Liver (tissue), 9 donors: ENCODE data around the gene TACR2. TPM values are rescaled to one million over a fixed set of nuclear protein-coding genes. Genes with fewer than 3 reads are reported as not detected.

Source experiments
- DNase-seq: peaks from one replicate; pipeline ENCODE4 v3.0.0-alpha.2; 2017; ENCODE audit warnings: low spot score
- H3K27ac ChIP-seq, 2 donors: one replicate each; pipeline ENCODE4 v1.7.0; 2013; ENCODE audit warnings: inconsistent platforms in 2 of 2, low read length in 2 of 2, control low read depth in 1 of 2, low read depth in 1 of 2, mild to moderate bottlenecking in 1 of 2
- H3K27me3 ChIP-seq, 4 donors: one replicate each; pipeline versions ENCODE4 v1.6.1 to v1.7.0; 2013; ENCODE audit warnings: low read length in 3 of 4, inconsistent platforms in 1 of 4, mild to moderate bottlenecking in 1 of 4, moderate library complexity in 1 of 4; ENCODE audit not compliant: control insufficient read depth in 4 of 4, insufficient read depth in 4 of 4
- H3K36me3 ChIP-seq, 4 donors: one replicate each; pipeline versions ENCODE4 v1.6.1 to v1.7.0; 2013; ENCODE audit warnings: low read length in 3 of 4, mild to moderate bottlenecking in 3 of 4, low read depth in 1 of 4, moderate library complexity in 1 of 4; ENCODE audit not compliant: control insufficient read depth in 4 of 4, insufficient read depth in 3 of 4
- H3K4me1 ChIP-seq, 4 donors: one replicate each; pipeline versions ENCODE4 v1.6.1 to v1.7.0; 2013; ENCODE audit warnings: low read length in 3 of 4, mild to moderate bottlenecking in 3 of 4, moderate library complexity in 1 of 4; ENCODE audit not compliant: control insufficient read depth in 4 of 4, insufficient read depth in 4 of 4
- H3K4me3 ChIP-seq, 3 donors: one replicate each; pipeline versions ENCODE4 v1.6.1 to v1.7.0; 2013; ENCODE audit warnings: low read length in 3 of 3, control low read depth in 1 of 3, low read depth in 1 of 3, mild to moderate bottlenecking in 1 of 3
- H3K9ac ChIP-seq, 2 donors: one replicate each; pipeline ENCODE4 v1.7.0; 2013; ENCODE audit warnings: low read length in 2 of 2, mild to moderate bottlenecking in 2 of 2, moderate library complexity in 2 of 2, control low read depth in 1 of 2, low read depth in 1 of 2
- H3K9me3 ChIP-seq, 4 donors: one replicate each; pipeline versions ENCODE4 v1.6.1 to v1.7.0; 2013; ENCODE audit warnings: low read length in 3 of 4; ENCODE audit not compliant: control insufficient read depth in 4 of 4
- ATF3 ChIP-seq: IDR thresholded peaks from 2 replicates; pipeline ENCODE4 v1.6.1; 2016; ENCODE audit warnings: antibody characterized with exemption
- EGR1 ChIP-seq, 2 donors: IDR thresholded peaks; 2 replicates each; pipeline ENCODE4 v1.6.1; 2016 to 2018; ENCODE audit warnings: antibody characterized with exemption in 2 of 2, low read depth in 2 of 2
- FOXA1 ChIP-seq: IDR thresholded peaks from 2 replicates; pipeline ENCODE4 v1.6.1; 2016; ENCODE audit warnings: antibody characterized with exemption
- FOXA2 ChIP-seq: IDR thresholded peaks from 2 replicates; pipeline ENCODE4 v1.6.1; 2016; ENCODE audit warnings: antibody characterized with exemption
- GABPA ChIP-seq, 2 donors: IDR thresholded peaks in 1 of 2; conservative IDR thresholded peaks in 1 of 2; 2 replicates each; pipeline ENCODE4 v1.6.1; 2016; ENCODE audit warnings: antibody characterized with exemption in 2 of 2, mild to moderate bottlenecking in 1 of 2, moderate library complexity in 1 of 2
- HNF4A ChIP-seq, 2 donors: conservative IDR thresholded peaks; 2 replicates each; pipeline ENCODE4 v1.6.1; 2016; ENCODE audit warnings: antibody characterized with exemption in 2 of 2, mild to moderate bottlenecking in 2 of 2
- HNF4G ChIP-seq: IDR thresholded peaks from 2 replicates; pipeline ENCODE4 v1.6.1; 2016; ENCODE audit warnings: antibody characterized with exemption
- JUND ChIP-seq, 2 donors: IDR thresholded peaks; 2 replicates each; pipeline ENCODE4 v1.6.1; 2016; ENCODE audit warnings: antibody characterized with exemption in 2 of 2
- MAX ChIP-seq: IDR thresholded peaks from 2 replicates; pipeline ENCODE4 v1.6.1; 2016; ENCODE audit warnings: antibody characterized with exemption
- NR2F2 ChIP-seq: IDR thresholded peaks from 2 replicates; pipeline ENCODE4 v1.6.1; 2016; ENCODE audit warnings: antibody characterized with exemption
- RAD21 ChIP-seq, 2 donors: IDR thresholded peaks; 2 replicates each; pipeline ENCODE4 v1.6.1; 2016; ENCODE audit warnings: antibody characterized with exemption in 2 of 2, mild to moderate bottlenecking in 2 of 2
- RXRA ChIP-seq, 2 donors: IDR thresholded peaks; 2 replicates each; pipeline ENCODE4 v1.6.1; 2017 to 2018; ENCODE audit warnings: antibody characterized with exemption in 2 of 2, mild to moderate bottlenecking in 1 of 2
- SP1 ChIP-seq: IDR thresholded peaks from 2 replicates; pipeline ENCODE4 v1.6.1; 2018; ENCODE audit warnings: antibody characterized with exemption, mild to moderate bottlenecking
- TAF1 ChIP-seq: conservative IDR thresholded peaks from 2 replicates; pipeline ENCODE4 v1.6.1; 2016; ENCODE audit warnings: antibody characterized with exemption, mild to moderate bottlenecking
- YY1 ChIP-seq: IDR thresholded peaks from 2 replicates; pipeline ENCODE4 v1.6.1; 2016; ENCODE audit warnings: antibody characterized with exemption, mild to moderate bottlenecking
- WGBS: extraction: QIAGEN DNeasy Blood & Tissue Kit; methylation state at CpG from one replicate; pipeline ENCODE4 v1.1.7; 2013; 5-methylcytosine and 5-hydroxymethylcytosine counted together
- polyA plus RNA-seq, 2 donors: library from polyadenylated mRNA; stranded (reverse) in 1 of 2; unstranded in 1 of 2; fragments of 200-250 nt in 1 of 2; fragments of >200 nt in 1 of 2; fragmentation: Nextera tagmentation in 1 of 2; extraction: Ambion mirVana in 1 of 2; gene quantifications; one replicate each; pipeline versions ENCODE4 v1.2.1 to v1.2.3, GENCODE V29; 2013 to 2015
- total RNA-seq, 2 donors: library from RNA; depleted of rRNA; stranded (reverse); fragments of >200 nt; gene quantifications; one replicate each; pipeline ENCODE4 v1.2.3, GENCODE V29; 2014
- TF ChIP-seq, protein P1 (sequence below): IDR thresholded peaks from 2 replicates; pipeline ENCODE4 v1.6.1; 2016; ENCODE audit warnings: antibody characterized with exemption, mild to moderate bottlenecking
- TF ChIP-seq, protein P2 (sequence below): IDR thresholded peaks from 2 replicates; pipeline ENCODE4 v1.6.1; 2016; ENCODE audit warnings: antibody characterized with exemption
- TF ChIP-seq, protein P3 (sequence below): fragments of 150-350 bp; IDR thresholded peaks from 2 replicates; pipeline ENCODE4 v1.5.1; 2017; ENCODE audit warnings: improper control_type of control experiment, low read depth, low read length; ENCODE audit not compliant: missing input control
- donor health status: healthy.
- donor health status: healthy.
- donor health status: healthy.
- donor health status: healthy.
- donor health status: healthy.

TACR2 gene
- total and polyA plus RNA-seq, 4 donors = 0.08 to 0.18 (median 0.12) TPM; not detected in 1

DNA sequence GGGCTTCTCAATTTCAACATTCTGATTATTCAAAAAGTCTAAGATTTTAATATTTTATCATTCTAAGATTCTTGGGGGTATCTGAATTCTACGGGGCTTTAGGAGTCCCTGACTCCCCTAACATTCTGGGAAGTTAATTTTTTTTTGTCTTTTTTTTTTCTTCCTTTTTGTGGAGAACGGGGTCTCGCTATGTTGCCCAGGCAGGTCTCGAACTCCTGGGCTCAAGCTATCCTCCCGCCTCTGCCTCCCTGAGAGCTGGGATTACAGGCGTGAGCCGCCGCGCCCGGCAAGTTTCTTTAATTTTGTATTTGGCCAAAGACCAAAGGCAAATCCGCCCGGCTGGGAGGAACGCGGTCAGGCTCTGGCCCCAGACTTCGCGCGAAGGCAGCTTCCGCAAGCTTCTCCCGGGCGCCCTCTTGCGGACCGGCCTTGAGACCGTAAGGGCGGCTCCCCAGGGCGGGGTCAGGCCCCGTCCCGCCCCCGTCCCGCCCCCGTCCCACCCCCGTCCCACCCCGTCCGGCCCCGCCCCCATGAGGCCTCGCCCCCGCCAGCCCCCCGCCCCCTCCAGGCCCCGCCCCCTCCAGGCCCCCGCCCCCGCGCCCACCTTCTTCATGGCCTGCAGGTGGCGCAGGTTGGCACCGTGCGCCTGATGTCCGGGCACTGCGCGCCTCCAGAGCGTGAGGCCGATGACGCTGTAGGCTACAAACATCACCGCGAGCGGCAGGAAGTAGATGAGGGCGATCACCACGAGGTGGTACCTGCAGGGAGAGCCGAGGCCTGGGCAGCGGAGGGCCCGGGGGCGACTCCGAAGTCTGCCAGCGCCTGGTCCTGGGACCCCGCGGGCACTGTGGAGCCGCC lies 8.2 kb downstream of the TACR2 start:
- TF ChIP-seq RXRA (IDR thresholded peaks at IDR 0.05) (peak in 1 of 2 donors; percentile 16), NR2F2 (no peak), YY1 (no peak), HNF4A (conservative IDR thresholded peaks at IDR 0.05) (peak in 1 of 2 donors; percentile 33), MAX (no peak), JUND (IDR thresholded peaks at IDR 0.05) (no peak), GABPA (IDR thresholded peaks at IDR 0.05 in 1 of 2, conservative IDR thresholded peaks at IDR 0.05 in 1 of 2) (no peak), TAF1 (no peak), EGR1 (IDR thresholded peaks at IDR 0.05; ENCODE audit: low read depth in 2 of 2) (peak in 1 of 2 donors; percentile 53), FOXA1 (no peak), ATF3 (no peak), SP1 (peak; percentile 49), HNF4G (no peak), RAD21 (IDR thresholded peaks at IDR 0.05) (peak; percentile 49 to 65), FOXA2 (no peak)
- TF ChIP-seq, protein P1, sequence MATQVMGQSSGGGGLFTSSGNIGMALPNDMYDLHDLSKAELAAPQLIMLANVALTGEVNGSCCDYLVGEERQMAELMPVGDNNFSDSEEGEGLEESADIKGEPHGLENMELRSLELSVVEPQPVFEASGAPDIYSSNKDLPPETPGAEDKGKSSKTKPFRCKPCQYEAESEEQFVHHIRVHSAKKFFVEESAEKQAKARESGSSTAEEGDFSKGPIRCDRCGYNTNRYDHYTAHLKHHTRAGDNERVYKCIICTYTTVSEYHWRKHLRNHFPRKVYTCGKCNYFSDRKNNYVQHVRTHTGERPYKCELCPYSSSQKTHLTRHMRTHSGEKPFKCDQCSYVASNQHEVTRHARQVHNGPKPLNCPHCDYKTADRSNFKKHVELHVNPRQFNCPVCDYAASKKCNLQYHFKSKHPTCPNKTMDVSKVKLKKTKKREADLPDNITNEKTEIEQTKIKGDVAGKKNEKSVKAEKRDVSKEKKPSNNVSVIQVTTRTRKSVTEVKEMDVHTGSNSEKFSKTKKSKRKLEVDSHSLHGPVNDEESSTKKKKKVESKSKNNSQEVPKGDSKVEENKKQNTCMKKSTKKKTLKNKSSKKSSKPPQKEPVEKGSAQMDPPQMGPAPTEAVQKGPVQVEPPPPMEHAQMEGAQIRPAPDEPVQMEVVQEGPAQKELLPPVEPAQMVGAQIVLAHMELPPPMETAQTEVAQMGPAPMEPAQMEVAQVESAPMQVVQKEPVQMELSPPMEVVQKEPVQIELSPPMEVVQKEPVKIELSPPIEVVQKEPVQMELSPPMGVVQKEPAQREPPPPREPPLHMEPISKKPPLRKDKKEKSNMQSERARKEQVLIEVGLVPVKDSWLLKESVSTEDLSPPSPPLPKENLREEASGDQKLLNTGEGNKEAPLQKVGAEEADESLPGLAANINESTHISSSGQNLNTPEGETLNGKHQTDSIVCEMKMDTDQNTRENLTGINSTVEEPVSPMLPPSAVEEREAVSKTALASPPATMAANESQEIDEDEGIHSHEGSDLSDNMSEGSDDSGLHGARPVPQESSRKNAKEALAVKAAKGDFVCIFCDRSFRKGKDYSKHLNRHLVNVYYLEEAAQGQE = no peak
- TF ChIP-seq, protein P2, sequence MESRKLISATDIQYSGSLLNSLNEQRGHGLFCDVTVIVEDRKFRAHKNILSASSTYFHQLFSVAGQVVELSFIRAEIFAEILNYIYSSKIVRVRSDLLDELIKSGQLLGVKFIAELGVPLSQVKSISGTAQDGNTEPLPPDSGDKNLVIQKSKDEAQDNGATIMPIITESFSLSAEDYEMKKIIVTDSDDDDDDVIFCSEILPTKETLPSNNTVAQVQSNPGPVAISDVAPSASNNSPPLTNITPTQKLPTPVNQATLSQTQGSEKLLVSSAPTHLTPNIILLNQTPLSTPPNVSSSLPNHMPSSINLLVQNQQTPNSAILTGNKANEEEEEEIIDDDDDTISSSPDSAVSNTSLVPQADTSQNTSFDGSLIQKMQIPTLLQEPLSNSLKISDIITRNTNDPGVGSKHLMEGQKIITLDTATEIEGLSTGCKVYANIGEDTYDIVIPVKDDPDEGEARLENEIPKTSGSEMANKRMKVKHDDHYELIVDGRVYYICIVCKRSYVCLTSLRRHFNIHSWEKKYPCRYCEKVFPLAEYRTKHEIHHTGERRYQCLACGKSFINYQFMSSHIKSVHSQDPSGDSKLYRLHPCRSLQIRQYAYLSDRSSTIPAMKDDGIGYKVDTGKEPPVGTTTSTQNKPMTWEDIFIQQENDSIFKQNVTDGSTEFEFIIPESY = no peak
- TF ChIP-seq, protein P3, sequence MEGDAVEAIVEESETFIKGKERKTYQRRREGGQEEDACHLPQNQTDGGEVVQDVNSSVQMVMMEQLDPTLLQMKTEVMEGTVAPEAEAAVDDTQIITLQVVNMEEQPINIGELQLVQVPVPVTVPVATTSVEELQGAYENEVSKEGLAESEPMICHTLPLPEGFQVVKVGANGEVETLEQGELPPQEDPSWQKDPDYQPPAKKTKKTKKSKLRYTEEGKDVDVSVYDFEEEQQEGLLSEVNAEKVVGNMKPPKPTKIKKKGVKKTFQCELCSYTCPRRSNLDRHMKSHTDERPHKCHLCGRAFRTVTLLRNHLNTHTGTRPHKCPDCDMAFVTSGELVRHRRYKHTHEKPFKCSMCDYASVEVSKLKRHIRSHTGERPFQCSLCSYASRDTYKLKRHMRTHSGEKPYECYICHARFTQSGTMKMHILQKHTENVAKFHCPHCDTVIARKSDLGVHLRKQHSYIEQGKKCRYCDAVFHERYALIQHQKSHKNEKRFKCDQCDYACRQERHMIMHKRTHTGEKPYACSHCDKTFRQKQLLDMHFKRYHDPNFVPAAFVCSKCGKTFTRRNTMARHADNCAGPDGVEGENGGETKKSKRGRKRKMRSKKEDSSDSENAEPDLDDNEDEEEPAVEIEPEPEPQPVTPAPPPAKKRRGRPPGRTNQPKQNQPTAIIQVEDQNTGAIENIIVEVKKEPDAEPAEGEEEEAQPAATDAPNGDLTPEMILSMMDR = peak; percentile 46
- no peaks in the 10 kb centered on the region for H3K27me3 ChIP-seq
- 4% methylated on average over 64 of the region's 64 CpGs for WGBS
- peak overlapping the region in 1 of 2 donors; percentile 9 for H3K9ac ChIP-seq
- H3K4me3 ChIP-seq = peak overlapping the region in 2 of 3 donors; percentile 40 to 54
- H3K27ac ChIP-seq = peak overlapping the region; percentile 68 to 86
- H3K36me3 ChIP-seq = no peaks in the 10 kb centered on the region
- no peaks in the 10 kb centered on the region for H3K9me3 ChIP-seq
- H3K4me1 ChIP-seq = peaks cover 0 to 4% (median 2%) of the 10 kb centered on the region in 4 donors
- peak; percentile 92 for DNase-seq
